IPS-18c (cell line): ENCODE data around the gene LRP2.
"Not testable (repeated sequence)": the region's sequence is repeated elsewhere in the genome, so short reads cannot be mapped to it uniquely, and the experiment has no call there.

Source experiments
- H3K4me3 ChIP-seq: 2 replicates; pipeline ENCODE4 v1.7.0; 2013; ENCODE audit warnings: low read depth, mild to moderate bottlenecking, low read length, moderate library complexity; ENCODE audit not compliant: insufficient read depth
- H3K9me3 ChIP-seq: one replicate; pipeline ENCODE4 v1.6.1; 2013; ENCODE audit warnings: mild to moderate bottlenecking, low read length, moderate library complexity; ENCODE audit not compliant: control insufficient read depth, insufficient read depth

The LRP2 gene

DNA sequence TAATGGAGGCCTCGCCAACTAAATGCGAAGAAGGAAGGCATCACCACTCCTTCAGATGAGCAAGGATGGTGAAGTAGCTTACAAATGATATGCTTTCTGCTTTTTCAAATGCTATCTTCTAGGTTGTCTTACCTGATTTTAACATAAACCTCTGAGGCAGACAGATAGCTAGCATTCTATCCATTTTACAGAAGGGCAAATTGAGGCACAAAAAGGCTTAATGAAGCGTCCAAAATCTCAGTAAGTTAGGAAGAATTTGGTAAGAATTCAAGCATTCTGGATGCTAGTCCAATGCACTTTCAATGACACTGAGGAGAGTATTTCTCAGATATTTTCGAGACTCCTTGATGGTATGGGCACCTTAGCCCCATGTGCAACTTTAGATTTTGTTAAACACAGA is 81.8 kb downstream of the LRP2 start:
- Histone ChIP-seq H3K4me3 (no peak overlapping the region), H3K9me3 (no peaks in the 10 kb centered on the region)

DNA sequence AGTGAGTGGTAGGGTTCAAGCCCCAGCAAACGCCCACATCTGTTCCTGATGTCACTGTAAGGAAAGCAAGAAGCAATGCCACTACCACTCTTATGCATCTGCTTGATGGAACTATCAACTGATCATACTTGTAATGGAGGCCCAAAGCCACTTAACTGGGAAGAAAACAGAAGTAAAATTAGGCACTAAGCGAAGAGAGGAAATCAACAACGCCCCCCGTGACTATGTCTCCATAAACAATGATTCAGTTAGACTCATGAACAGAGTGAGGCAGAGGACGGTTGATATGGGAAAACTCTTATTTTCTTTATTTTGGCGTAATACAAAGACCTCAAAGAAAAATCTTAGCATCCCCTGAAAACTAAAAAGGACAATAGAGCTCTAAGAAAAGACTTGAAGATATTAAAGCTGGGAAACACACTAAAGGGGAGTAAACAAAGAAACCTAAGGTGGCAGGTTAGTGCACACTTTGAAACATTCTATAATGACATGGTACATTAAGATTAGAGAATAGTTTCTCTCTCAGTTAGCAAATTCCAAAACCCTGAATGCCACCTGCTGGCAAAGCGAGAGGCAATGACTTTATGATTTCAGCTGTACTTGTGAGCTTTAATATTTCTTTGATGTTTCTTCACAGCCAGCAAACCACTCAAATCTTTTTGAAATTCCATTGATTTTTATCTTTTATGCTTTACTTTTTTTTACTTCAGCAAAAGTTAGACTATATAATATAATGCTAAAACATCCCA is 86.5 kb downstream of the LRP2 start:
- Histone ChIP-seq H3K9me3 (no peaks in the 10 kb centered on the region), H3K4me3 (no peak overlapping the region)

DNA sequence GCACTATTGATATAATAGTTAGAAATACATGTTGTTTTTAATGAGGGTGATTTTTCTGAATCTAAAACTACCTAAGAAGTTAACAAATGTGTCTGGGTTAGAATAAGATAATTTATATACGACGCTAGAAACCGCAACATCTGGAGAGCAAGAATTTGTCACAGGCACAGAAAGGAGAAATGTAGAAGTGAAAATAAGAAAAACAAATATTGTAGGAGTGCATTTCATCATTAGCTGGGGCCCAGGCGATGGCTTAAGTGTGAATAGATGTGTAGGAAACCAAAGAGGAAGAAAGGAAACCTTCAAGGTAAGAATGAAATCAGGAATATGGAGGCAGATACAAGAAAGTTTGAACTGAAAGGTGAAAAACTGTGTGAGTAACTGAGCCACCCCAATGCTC is 90.3 kb downstream of the LRP2 start:
- Histone ChIP-seq H3K4me3 (no peak overlapping the region), H3K9me3 (no peaks in the 10 kb centered on the region)

DNA sequence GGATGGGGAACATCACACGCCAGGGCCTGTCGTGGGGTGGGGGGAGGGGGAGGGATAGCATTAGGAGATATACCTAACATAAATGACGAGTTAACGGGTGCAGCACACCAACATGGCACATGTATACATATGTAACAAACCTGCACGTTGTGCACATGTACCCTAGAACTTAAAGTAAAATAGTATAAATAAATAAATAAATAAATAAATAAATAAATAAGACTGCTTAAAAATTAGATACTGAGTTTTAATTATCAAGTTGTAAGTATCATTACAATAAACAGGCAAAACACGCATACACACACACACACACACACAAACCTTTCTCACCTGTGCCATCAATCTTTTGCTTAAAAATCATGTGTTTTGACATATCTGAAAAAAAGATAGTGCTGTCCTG is 91.8 kb downstream of the LRP2 start:
- H3K4me3 ChIP-seq, H3K9me3 ChIP-seq: not testable (repeated sequence)

DNA sequence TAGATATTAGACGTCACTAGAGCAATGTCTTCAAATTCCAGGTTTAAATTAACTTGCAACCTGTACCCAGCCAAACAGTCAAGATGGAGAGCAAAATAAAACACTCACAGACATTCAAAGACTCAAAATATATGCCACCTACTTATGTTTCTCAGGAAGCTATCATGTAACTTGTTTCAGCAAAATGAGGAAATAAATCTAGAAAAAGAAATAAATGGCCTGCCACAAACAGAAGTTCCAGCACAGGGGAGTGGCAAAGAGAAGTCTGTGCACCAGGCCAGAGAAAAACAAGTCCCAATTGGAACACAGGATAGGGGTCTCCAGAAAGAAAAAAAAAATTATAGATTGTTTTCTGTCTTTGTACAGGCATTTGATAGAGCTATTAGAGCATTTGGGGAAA is 96.7 kb downstream of the LRP2 start:
- H3K4me3 ChIP-seq: no peak overlapping the region
- no peaks in the 10 kb centered on the region for H3K9me3 ChIP-seq

DNA sequence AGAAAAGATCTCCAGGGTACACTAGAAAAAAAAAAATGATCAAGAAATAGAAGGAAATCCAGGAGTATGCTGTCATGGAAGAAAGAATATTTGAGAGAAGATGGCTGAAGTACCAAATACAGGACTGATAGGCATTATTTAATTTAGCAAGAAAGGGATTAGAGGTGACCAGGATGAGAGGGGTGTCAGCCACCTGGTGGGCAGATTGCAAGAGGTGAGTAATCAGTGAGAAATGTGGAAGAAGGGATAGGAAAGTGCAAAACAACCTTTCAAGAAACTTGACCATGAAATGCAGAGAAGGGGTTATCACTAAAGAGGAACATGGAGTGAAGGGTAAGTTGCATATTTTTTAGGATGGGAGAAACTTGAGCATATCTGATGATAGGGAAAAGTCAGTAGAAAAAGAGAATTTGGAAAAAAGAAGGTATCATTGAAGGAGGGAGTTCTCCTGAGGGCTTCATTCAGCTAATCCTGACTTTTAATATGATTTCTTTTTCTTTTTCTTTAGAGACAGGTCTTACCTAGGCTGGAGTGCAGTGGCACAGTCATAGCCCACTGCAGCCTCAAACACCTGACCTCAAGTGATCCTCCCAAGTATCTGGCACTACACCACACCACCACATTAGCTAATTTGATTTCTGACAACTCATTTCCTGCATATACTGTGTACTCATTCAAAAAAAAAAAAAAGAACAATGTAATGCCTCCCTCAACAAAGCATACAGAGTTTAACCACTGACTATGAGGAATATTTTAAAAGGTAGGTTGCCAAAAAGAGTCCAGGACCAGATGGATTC is 101.3 kb downstream of the LRP2 start:
- no peak overlapping the region for H3K4me3 ChIP-seq
- H3K9me3 ChIP-seq: no peaks in the 10 kb centered on the region

DNA sequence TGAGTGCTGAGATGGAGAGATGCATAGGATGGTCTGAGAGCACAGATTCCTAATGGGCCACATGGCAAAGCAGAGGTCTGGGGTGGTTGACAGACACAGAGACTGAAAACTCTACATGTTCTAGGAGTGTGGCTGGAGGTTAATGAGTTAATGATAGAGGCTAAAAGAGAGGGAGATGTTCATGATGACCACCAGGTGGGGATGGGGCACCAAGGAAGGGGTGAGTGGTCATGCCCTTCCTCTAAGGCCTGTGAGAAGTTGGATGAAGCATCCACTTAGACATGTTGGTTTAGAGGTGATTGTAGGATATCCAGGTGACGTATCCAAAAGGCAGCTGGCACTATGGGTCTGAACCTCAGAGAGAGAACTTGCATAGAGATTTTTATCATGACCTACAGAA is 102.1 kb downstream of the LRP2 start:
- no peaks in the 10 kb centered on the region for H3K9me3 ChIP-seq
- H3K4me3 ChIP-seq: no peak overlapping the region

DNA sequence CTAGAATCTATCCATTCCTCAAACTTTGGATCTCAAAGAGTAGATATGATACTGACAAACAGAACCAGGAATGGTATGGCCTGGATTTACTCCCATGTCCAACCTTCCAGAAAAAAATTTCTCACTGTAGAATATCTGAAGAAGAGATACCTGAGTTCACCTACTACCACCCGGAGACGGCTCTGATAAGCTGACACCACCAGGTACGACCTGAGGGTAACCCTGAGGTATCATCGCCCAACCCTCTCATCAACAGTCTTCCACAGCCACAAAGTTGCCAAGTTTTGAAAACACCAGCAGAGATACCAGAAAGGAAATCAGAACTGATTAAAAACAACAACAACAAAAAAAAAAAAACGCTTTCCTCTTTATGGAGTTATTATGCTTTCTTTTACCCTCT is 102.9 kb downstream of the LRP2 start:
- Histone ChIP-seq H3K4me3 (no peak overlapping the region), H3K9me3 (no peaks in the 10 kb centered on the region)

DNA sequence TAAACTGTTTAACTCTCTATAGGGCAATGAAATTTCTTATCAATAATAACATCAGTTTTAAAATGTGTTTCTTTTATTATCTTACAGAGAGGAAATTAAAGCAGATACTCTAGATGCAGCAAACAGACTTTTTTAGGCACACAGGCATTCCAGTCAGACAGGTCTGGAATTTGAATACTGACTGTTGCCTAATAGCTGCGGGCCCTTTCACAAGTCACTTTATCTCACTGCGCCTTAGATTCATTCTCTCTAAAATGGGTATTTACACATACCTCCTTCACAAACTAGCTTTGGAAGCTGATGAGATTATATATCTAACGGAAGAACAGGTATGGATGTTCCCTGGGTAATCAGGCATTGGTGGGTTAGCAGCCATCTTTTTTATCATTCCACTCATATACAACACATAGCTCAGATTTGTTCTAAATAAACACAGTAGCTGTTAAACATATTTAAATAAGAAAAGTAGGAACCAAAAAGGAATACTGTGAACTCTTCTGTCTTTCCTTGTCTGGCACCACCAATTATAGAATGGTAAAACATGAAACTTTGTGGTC is 104.2 kb downstream of the LRP2 start:
- no peaks in the 10 kb centered on the region for H3K9me3 ChIP-seq
- no peak overlapping the region for H3K4me3 ChIP-seq

DNA sequence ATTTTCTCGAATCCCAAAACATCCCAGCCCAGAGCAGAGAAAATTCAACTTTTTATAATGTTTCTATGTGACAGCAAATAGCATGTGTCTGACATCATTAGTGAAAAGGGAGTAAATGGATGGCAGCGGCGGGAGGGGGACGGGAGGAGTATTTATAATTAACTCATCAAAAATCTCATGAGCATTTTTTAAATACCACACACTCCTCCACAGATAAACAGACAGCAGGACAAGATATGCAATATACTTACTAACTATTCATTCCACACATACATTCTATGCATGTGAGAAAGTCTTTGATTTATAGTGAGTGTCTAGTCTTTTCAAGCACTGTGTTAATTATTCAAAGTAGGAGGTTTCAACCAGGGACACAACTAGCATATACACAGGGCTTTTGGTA is 107.6 kb downstream of the LRP2 start:
- Histone ChIP-seq H3K9me3 (no peaks in the 10 kb centered on the region), H3K4me3 (no peak overlapping the region)

DNA sequence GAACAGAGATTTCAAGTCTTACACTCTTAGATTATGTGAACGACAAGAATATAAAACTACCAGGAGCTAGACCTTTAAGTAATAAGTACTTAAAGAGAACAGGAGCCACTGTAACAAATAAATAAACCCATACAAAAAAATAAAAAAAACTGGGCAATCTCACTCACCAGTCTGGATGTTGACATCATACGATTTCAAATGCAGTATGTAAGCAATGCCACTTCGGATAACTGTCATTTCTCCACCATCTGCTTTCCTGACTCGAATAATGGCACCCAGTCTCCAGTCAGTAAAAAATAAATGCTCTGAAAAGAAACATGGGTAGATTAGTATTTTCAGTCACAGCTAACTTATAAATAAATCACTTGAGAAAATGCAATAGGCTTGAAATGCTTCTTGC is 115.1 kb downstream of the LRP2 start:
- Histone ChIP-seq H3K4me3 (no peak overlapping the region), H3K9me3 (no peaks in the 10 kb centered on the region)

DNA sequence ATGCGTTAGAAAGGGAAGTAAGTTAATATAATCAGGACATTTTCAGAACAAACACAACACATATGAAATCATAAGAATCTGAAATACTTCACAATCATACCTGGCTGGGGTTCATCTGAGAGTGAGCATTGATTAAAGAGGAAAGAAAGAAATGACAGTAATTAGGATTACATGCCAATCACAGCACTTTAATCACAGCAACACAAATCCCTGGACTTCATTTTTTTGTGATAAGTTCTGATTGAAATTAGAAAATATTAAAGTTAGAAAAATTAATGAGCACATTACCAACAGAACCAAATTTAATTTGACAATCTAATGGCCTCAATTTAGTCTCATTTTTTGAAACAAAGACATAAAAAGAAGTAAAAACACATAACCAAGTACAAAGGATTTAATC is 121.9 kb downstream of the LRP2 start:
- Histone ChIP-seq H3K9me3 (no peaks in the 10 kb centered on the region), H3K4me3 (no peak overlapping the region)

DNA sequence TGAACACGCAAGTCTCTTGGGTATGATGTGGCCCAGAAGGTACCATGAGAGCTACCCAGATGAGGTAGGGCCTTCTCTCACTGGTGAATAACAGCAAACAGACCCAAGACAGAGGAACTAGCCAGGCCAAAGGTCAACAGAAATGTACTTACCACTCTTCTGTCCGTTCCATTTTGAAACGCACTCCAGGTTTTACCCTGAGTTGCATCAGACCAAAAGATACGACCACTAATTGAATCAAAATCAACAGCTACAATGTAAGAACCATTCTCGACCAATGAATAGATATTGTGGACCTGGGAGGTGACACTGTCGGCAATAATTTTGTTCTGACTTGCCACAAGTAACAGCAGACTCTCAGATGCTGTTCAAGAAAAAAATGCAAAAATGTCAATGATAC is 124.4 kb downstream of the LRP2 start:
- no peak overlapping the region for H3K4me3 ChIP-seq
- no peaks in the 10 kb centered on the region for H3K9me3 ChIP-seq

DNA sequence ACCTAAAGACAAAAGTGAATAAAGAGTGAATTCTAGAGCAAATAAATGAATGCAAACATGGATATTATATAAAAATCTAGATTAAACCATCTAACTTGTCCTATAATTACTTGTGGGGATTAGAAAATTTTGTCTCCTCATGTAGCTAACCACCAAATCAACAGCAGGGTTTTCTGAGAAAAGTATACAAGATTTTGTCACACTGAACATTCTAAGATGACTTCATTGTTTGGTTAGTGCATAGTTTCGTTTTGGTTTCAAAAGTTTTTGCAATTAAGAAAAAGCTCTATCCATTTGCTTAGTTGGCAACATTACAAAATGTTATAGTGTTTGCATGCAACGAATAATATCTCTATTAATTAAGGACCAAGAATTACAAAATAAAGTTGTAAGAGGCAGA is 125.0 kb downstream of the LRP2 start:
- H3K9me3 ChIP-seq: no peaks in the 10 kb centered on the region

DNA sequence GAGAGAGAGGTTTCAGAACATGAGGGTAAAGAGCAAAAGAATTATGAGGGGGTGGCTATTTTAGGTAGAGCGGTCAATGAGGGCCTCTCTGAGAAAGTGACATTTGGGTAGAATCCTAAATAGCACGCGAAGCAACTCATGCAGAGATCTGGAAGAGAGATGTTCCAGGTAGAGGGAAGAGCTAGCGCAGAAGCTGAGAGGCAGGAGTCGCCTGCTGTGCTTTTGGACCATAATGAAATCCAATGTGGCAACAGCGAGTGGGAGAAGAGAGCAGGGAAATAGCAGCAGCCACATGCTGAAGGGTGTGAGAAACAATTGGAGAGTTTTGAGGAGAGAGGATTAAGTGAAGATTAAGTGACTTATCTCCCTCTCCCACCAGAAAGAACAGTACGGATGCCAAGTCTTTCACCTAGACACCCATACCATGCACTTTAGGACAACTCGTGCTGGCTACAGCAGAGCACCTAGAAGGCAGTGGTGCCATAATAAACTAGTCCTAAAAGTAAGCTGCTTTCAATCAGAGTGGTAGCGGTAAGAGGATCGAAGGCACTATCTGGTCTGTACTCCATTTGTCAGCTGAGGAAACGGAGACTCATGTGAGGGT is 129.7 kb downstream of the LRP2 start:
- no peaks in the 10 kb centered on the region for H3K9me3 ChIP-seq
- H3K4me3 ChIP-seq: no peak overlapping the region

More for the DNA sequence above, 125.0 kb downstream of the LRP2 start:
- no peak overlapping the region for H3K4me3 ChIP-seq

DNA sequence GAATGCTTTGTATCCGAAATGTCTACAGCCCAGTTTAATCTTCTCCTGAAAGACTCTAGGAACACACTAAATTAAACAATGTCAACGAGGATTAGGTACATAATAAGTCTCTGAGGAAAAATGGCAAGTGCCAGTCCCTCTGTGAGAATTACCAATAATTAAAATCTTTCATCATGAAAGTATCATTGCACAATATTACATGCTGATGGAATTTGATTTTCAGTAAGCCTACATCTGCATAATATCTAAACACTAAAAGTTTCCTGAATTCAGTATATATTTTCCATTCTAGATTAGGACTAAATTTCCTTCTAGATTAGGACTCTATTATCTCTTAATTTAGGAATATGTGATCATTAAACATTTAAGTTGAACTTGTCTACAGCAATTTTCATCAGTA is 132.1 kb downstream of the LRP2 start:
- no peak overlapping the region for H3K4me3 ChIP-seq
- no peaks in the 10 kb centered on the region for H3K9me3 ChIP-seq

DNA sequence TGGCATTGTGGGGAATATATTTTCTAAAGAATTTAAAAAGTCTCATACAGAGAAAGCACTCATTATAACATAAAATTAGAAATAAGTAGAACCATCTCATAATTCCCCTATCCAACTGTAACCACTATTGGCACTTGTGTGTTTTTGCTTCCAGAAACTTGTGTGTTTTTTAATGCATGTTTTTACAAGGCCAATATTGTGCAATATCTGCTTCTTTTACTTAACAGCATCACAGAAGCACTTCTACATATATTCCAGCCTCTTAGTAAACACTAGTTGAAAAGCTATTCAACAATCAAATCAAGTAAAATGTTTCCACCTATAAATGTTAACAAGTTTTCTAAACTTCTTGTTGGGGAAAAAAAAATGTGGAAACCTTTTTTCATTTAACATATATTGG is 132.7 kb downstream of the LRP2 start:
- H3K4me3 ChIP-seq: no peak overlapping the region
- no peaks in the 10 kb centered on the region for H3K9me3 ChIP-seq

DNA sequence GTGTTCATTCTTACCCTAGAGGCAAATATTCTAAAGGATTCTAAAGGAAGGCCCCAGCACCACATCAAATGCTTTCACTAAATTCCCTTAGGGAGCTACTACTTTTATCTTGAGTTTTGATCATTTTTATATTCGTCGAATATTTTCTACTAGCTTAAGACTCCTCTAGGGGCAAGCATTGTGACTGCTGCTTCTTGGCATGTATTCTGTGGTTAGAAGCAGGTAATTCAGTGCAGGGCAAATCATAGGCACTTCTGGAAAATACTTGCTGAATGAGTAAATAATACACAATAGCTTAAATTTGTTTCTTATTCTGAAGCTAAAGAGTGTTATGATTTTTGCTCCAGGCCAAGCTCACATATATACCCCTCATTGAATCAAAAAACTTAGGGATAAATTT is 136.4 kb downstream of the LRP2 start:
- Histone ChIP-seq H3K9me3 (no peaks in the 10 kb centered on the region), H3K4me3 (no peak overlapping the region)
